KBM-7 (cell line): ENCODE data around the gene PICK1.

Source experiments
- DNase-seq: peaks from one replicate; pipeline ENCODE4 v3.0.0-alpha.2; 2015
- in situ Hi-C: fragments of 300-500 bp; cut with MboI; formaldehyde crosslinking; loops from 2 replicates; pipeline ENCODE4 v1.14.3; 2020; ENCODE audit warnings: low sequenced_read_pairs, low pct_unique_long_range_greater_than_20kb, mixed read lengths

The PICK1 gene

GRCh38 chr22:38083931-38084631, 26.9 kb downstream of the PICK1 start, which contains the start of gene SLC16A8:
SLC16A8 (minus strand) TSS chr22:38084184; CDS start chr22:38082873, 1,311 bp downstream.
- no peak for DNase-seq
- in situ Hi-C loops = no loop called here

- in situ Hi-C loops = no loop called here
- DNase-seq = no peak
Measured at GRCh38 chr22:38085056-38085455, 27.9 kb downstream of the PICK1 start.

GRCh38 chr22:38085501-38085900, 28.3 kb downstream of the PICK1 start:
- no peak for DNase-seq
- in situ Hi-C loops = no loop called here

- no peak for DNase-seq
- in situ Hi-C loops = no loop called here
Measured at GRCh38 chr22:38086001-38086845, 29.0 kb downstream of the PICK1 start.

DNA sequence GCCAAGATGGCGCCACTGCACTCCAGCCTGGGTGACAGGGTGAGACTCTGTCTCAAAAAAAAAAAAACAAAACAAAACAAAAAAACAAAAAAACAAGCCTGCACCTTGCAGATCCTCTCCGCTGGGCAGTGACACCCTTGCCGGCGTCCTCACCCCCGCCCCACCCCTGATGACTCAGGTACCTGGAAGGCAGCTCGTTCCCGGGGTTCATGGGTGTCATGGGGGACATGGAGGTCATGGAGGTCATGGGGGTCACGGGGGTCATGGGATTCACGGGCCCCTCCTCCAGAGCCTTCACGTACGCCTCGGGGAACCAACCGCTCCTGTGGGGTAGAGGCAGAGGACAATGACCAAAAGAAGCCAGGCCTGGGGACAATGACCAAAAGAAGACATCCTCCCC, 29.7 kb downstream of the PICK1 start:
- DNase-seq = no peak
- in situ Hi-C loops = no loop called here

GRCh38 chr22:38087855-38088254, 30.7 kb downstream of the PICK1 start:
- in situ Hi-C loops = no loop called here

GRCh38 chr22:38088629-38089473, 31.6 kb downstream of the PICK1 start:
- in situ Hi-C loops = no loop called here
- no peak for DNase-seq

More at GRCh38 chr22:38087855-38088254, 30.7 kb downstream of the PICK1 start:
- DNase-seq = no peak

DNA sequence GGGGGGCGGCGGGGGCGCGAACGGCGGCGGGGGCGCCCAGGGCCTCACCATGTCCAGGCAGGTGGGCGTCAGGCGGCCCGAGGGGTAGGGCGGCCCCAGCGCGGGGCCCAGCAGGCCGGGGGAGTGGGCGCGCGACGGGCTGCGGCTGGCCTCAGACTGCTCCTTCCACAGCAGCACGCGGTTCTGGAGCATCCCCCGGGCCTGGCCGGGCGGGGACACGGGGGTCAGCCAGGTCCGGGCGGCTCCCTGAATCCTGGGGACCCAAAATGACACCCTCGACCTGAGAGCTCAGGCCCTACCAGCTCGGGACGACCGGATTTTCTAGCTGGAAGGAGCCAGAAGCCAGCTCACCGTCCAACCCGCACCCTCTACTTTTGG, 32.3 kb downstream of the PICK1 start:
- no peak for DNase-seq
- in situ Hi-C loops = no loop called here

- DNase-seq = no peak
- in situ Hi-C loops = no loop called here
Measured at GRCh38 chr22:38097058-38097457, 39.9 kb downstream of the PICK1 start.

DNA sequence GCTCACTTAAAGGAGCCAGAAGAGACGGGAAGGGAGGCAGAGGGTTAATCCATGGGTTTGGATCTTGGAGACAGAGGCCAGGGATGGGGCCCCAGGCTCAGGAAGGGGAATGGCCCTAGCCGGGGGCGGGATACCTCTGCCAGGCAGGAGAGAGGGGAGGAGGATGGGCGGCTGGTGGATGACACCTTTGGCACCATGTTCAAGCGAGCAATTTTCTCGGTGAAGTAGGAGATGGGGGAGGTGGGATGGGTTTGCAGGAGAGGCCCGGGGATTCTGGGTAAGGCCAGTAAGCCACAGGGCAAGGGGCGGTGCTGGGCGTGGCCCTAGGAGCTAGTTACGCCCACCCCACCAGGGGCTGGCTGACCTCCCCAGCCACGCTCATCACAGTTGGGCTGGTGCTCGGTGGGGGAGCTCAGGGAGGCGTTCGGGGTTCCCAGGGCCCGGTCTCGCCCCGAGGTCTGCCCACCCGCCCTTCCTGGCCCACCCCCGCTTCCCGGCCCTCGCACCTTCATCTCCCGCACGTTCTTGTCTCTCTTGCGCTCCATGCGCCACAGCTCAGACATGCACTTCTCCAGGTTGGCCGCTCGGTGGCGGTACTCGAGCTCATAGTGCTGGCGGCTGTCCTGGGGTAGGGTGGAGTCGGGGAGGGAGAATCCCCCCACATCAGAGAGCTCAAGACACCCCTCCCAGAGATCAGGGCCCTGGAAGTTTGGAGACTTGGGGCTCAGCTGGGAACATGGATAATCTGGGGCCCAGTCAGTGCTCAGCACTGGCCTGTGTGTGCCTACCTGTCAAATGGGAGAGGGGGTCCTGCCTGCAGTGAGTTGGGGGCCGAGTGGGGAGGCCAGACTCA, 40.6 kb downstream of the PICK1 start:
- no peak for DNase-seq
- in situ Hi-C loops = no loop called here

DNA sequence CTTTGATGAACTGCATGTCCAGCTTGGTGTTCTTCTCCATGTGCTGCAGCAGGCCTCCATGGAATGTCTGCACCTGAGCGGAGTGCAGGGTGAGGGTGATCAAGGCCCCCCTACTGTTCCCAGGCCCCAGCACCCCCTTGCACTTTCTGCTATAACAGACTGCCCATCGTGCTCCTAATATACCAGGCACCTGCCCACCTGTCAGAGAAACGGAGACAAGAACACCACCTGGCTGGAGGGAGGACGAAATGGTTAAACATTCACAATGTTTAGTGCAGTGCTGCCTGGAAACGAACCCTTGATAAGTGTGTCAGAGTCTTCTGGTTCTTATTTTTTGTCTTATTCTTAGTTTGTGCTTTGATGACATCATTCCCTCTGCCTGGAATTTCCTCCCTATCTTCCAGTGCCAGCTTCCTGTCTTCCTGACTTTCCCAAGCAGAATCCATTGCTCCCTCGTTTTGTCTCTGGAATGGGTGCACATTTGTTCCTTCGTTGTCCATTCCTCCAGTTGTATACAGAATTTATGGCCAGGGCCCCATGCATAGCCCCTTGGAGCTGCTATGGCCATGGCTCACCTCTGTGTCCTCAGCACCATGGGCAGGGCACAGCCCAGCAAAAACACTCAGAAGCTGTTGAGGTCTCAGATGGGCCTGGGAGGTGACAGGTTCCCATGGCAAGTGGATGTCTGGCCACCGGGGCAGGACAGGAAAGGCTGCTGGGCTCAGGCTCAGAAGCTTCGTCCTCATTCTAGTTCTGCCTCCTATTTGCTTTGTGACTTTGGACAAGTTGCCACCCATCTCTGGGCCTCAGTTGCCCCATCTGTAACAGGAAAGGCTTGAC, 41.4 kb downstream of the PICK1 start:
- no peak for DNase-seq
- in situ Hi-C loops = no loop called here

DNA sequence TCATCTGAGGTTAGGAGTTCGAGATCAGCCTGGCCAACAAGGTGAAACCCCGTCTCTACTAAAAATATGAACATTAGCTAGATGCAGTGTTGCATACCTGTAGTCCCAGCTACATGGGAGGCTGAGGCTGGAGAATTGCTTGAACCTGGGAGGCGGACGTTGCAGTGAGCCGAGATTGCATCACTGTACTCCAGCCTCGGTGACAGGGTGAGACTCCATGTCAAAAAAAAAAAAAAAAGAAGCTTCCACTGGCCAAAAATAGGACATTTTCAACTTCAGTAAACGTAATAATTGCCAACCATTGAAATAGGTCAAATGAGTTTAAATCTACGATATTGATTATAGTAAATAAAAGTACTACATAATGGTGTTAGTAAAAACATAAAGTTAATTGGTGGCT, 46.4 kb downstream of the PICK1 start:
- DNase-seq = no peak
- in situ Hi-C loops = no loop called here

DNA sequence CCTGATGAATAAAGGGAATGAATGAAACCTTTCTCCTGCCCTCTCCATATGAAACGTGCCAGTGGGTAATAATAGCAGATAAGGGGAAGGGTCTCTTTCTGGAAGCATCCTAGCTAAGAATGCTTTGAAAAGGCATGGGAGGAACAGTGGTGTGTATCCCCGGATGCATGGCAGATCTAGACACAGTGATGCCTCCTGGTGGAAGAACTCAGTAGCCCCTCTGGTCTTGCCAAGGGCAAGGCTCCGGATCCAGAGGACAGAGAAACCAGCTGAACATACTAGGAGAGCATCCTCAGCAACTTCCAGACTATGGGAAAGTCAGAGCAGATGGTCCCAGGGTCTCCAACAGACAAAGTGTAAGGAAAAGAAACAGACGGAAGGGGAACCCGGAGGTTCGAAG, 46.9 kb downstream of the PICK1 start:
- DNase-seq = peak; percentile 32
- in situ Hi-C loops = no loop called here

- DNase-seq = no peak
- in situ Hi-C loops = no loop called here
Measured at GRCh38 chr22:38106814-38107578, 49.8 kb downstream of the PICK1 start.

DNA sequence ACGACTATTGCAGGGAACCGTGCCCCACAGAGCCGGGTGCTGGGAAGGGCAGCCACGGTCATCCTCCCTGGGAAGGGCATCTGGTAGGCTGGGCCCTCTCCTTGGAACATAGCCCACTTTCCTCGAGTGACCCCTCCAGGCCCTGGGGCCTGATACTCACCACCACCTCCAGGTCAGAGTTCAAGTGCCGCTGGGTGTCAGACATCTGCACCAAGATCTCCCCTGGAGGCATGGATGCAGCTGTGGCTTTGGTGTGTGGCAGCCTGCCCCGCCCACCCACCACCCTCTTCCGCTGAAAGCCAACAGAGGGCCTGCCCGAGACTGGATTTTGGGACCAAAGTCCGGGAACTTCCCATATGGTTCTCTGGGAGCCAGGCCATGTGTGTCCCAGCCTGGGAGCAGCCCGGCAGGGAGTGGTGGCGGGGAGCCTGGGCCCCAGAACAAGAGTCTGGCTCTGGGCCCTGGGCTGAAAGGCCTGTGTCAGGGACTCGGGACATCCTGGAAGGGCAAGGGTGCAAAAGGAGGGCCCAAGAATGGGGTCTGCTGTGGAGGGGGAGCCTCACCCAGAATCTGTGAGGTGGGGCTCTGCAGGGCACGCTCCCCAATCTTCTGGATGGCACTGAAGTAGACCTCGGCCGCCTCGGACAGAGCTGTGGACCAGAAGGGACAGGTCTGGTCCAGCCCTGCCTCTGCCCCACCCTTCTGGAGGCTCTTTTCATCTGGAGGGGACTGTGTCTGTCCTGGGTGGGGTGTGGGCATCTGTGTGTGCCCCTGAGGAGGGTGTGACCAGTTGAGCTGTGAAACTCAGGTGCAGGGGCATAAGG, 50.7 kb downstream of the PICK1 start:
- in situ Hi-C loops = no loop called here
- no peak for DNase-seq

DNA sequence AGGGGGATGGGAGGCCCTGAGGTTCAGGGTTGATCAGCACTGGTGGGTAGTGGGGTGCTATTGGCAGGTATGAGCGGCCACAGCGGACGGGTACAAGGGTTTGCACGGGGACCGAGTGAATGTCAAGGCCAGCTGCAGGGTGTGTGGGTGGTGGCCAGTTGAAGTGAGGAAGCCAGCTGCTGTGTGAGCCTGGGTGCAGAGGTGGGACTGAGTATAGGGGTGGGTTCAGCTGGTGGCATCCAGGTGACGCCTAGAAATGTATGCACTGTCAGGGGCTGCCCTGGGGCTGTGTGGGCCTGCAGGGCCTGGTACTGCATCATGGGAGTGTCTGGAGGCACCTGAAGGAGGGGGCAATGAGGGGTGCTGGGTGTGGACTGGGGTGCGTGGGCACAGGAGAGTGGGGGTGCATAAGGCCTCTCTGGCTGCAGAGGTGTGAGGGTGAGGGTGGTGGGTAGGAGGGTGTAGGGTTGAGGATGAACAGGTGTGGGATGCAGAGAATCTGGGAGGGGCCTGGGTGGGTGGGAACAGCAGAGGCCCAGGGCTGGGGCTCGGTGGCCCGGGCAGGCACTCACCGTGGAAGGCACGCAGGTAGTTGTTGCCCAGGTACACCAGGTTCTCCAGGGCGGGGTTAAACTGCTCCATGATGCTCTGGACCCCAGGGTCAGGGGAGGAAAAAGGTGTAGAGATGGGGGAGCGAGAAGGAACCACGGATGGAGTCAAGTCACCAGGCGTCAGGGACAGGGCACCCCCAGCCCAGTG, 51.5 kb downstream of the PICK1 start:
- no peak for DNase-seq
- in situ Hi-C loops = no loop called here
